HG03469 (cell line): Measurements from ENCODE around the gene SIRPG.
"Not testable (repeated sequence)": the region's sequence is repeated elsewhere in the genome, so short reads cannot be mapped to it uniquely, and the experiment has no call there.

Experiments
- ATAC-seq: cut with Tn5 transposase; IDR thresholded peaks from one replicate; pipeline ENCODE4 v1.9.1; 2021; ENCODE audit warnings: mild to moderate bottlenecking, moderate library complexity, moderate number of reproducible peaks; ENCODE audit not compliant: unreplicated experiment

Gene SIRPG

DNA sequence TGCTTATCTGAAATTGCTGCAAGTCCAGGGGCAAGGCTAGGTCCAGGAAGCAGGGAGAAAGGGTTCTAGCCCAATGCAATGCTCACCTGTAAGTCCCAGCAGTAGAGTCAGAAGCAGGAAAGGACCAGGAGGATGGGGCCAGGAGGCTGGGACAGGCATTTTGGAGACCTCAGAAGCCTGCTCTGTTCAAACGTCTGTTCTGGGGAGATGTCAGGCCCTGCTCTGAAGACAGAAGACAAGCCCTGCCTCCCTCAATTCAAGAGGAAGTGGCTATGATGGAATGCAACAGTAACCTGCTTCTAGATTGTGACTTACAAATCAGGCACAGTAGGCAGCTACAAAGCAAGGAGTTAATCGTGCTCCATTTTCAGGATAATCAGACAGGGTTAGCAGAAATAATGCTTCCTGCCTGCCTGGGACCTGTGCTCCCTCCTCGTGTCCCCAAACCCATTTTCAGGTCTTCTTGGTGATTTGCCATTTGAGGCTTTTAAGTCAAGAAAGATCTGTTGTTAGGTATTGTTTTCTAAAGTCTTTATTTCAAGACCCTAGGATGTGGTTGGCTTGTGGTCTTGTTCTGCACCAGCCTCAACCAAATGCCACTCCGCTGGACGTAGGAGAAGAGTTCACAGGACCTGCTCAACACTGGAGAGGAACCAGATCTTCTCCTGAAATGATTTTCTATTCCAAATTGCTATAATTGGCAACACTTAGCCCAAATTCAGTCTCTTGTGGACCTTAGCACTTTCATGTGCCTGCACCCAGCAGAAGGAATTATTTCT, at the start of gene SIRPG:
Gene SIRPG (minus strand): TSS at position 224 of the 779 bp plus-strand sequence. CDS start 65 bp downstream, at position 159.
- no peak for ATAC-seq

DNA sequence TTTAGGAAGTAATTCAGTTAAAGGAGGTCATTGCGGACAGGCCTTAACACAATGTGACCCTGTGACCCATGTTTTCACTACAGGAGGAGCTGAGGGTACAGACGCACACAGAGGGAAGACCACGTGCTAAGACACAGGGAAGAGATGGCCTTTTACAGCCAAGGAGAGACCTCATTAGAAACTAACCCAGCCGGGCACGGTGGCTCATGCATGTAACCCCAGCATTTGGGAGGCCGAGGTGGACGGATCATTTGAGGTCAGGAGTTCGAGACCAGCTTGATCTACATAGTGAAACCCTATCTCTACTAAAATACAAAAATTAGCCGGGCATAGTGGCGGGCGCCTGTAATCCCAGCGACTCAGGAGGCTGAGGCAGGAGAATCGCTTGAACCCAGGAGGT, 49.3 kb upstream of the SIRPG start:
- ATAC-seq: not testable (repeated sequence)

DNA sequence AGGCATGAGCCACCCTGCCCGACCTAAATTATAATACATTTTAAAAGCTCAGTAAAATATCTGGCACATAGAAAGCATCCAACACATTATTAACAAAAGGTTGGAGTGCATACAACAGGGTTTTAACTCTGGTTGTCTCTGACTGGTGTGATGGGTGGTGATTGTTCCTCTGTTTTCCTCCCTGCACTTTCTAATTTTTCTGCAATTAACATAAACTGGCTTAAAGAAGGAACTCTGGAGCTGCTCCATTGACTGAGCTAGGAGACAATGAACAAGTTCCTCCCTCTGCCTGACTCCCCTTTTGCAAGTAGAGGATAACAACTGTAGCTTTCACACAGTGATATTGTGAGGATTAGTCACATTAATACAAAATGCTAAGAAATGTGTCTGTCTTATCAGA, 48.5 kb upstream of the SIRPG start:
- ATAC-seq: no peak

DNA sequence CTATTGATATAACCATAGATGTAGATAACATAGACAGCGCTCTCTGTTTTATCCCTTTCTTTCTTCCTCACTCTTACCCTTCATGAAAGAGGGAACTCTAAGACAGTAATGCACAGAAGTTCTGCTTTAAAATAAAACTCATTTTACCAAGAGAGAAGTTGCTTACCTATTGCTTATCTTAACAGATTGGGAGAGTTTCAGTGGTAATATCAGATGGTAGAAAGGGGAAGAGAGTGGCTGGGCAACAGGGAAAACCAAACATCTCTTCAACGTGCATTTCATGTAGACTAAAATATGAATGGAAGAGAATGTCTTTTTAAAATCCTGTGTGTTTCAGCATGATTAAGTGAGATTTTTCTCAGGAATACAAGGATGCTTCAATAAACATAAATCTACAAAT, 45.3 kb upstream of the SIRPG start:
- no peak for ATAC-seq

DNA sequence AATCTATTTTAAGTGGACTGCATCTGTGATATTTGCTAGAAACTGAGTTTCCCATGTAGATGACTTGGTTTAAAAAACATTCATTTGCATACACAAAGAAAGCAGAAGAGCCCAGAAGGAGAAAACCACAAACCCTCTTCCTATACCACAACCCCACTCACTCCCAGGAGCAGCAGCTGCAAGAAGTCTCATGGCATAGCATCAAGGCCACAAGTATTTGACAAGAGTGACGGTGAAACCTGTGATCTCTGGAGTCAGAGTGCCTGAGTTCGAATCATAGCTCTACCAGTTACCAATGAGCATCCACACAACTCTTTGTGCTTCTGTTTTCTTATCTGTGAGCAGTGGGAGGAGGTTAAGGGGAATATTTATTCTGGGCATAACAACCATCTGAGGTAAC, 44.7 kb upstream of the SIRPG start:
- ATAC-seq: no peak

DNA sequence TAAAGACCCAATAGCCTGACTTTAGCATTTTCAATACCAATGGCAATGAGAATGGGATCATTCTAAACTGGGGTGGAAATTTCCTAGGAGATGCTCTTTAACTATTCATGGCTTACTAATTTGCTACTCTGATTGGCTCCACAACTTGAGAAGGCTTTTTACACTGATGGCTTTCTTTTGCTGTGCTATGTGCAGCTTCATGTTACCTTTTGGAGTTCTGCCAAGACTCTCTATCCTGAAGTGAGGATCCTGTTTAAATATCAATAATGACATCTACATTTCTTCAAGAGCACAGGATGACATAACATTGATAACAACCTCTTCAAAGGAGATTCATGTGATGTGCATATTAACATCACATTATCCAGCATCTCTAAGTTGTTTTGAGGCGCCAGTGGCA, 43.4 kb upstream of the SIRPG start:
- no peak for ATAC-seq

DNA sequence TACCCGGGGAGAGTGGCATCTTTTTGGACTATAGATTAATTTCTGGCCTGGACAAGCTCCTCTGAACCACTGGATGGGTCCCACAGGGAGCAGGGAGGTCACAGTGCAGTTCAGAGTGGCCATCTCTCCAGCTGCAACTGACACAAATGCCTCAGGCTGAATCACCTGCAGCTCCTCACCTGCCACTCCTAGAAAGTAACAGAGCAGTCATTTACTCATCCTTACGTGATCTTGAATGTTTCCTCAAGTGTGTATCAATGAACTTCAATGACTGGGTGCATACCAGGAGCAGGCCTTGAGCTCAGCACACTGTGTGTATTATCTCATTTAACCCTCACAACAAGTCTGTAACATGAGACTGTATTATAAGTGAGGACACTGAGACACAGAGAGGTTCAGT, 40.0 kb upstream of the SIRPG start:
- no peak for ATAC-seq

DNA sequence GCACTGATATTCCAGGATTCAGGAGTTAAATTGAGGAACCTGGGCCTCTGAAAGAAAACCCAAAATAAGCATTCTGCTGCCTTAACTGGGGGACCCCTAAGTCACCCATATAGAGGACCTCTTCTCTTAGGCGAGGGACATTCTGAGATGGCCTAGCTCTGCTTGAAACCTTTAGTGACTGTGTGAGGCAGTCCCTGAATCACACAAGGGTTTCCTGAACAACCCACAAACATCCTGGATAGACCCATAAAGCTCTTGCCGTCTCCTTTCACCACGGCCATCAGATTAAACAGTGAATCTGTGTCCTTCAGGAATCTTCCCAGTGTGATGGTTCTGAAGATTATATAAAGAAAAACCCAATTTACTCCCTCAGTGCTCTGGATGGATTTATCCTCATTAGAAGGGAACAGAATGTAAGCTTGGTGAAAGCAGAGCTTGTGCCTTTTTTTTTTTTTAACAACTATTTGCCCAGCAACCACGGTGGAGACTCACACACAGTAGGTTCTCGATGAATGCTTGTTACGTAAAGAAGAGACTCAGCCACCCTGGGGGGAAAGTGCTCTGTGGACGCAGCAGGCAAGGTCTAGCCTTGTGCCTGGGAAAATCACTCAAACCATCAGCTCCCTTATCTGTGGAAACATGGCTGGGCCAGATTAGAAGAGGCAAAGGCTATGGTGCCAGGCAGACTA, 39.1 kb upstream of the SIRPG start:
- ATAC-seq: no peak

DNA sequence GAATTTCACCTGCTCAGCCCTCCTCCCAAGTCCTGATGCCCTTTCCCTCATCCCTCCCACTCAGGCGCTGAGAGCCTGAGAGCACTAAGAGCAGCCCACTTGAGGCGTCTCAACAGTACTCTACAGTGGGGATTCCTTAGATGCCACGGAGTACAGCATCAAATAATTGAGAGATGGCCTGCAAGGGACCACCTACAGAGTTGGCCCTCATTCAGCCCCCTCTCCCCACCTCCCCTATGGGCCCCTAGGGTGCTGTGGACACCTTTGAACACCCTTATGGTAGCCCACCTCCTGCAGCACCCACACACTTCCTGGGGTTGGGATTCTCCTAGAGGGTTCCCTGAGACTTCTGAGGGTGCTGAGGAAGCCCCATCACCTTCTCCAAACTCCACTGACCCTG, 37.1 kb upstream of the SIRPG start:
- no peak for ATAC-seq

DNA sequence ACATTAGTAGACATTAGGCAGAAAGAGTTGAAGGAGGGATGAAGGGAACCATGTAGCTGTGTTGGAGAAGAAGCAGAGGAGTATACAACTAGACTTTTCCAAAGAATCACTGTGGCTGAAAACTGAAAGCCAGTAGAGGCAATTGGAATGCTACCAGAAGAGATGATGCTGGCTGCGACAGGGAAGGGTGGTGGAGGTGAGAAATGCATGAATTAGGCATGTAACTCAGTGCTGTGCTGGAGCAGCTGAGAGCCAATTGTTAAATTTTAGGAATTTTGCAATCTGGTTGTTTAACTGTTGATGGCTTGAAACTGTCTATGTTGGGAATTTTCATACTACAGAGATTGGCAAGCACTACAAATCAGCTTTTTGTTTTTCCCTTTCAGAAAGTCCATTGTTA, 35.8 kb upstream of the SIRPG start:
- ATAC-seq: no peak

DNA sequence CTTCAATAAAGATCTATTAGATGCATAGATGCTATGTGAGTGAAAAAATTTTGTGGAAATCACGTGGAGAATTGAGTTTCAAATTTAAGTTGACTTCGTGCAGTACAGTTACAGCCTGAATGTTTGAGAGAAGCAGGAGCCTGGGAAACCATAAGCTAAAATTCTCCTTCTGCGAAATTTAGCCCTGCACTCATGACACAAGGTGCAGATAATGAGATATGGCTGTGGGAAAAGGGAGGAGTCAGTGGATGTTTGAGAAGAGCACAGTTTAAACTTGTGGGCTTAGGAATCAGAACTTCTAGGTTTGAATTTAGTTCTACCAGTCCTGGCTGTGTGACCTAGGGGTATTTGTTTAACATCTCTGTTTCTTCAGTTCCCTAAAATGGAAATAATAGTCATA, 32.1 kb upstream of the SIRPG start:
- no peak for ATAC-seq

DNA sequence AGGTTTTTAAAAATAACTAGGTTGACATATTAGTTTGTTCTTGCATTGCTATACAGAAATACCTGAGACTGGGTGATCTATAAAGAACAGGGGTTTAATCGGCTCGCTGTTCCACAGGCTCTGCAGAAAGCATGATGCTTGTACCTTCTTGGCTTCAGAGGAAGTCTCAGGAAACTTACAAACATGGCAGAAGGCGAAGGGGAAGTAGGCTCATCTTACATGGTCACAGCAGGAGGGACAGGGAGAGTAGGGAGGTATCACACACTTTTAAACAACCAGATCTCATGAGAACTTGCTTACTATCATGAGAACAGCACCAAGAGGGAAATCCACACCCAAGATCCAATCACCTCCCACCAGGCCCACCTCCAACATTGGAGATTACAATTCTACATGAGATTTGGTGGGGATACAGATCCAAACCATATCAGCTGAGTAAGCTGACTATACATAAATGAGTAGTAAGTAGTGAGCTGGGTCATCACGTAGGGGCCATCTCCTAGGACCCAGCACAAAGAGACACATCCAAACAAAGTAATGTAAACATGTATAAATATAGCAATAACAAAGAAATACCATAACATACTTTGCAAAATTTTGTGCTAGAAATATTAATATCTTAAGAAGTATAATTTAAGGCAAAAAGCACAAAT, 31.4 kb upstream of the SIRPG start:
- ATAC-seq: no peak

DNA sequence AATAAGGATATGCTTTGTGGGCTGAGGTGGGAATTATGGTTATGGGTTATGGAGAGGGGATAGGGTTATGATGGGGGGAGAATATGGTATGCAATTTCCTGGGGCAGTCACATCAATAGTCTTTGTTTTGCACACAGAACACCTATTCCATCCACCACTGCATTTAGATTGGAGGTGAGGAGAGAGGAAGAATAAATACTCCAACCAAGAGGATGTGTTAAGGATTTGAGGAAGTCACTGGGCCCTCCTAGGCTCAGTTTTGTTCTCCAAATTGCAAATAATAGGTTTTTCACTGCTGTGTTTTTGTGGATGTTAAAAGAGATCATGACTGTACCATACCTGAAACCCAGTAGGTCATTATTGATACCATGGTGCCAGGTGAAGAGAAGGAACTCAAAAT, 29.5 kb upstream of the SIRPG start:
- ATAC-seq: no peak

DNA sequence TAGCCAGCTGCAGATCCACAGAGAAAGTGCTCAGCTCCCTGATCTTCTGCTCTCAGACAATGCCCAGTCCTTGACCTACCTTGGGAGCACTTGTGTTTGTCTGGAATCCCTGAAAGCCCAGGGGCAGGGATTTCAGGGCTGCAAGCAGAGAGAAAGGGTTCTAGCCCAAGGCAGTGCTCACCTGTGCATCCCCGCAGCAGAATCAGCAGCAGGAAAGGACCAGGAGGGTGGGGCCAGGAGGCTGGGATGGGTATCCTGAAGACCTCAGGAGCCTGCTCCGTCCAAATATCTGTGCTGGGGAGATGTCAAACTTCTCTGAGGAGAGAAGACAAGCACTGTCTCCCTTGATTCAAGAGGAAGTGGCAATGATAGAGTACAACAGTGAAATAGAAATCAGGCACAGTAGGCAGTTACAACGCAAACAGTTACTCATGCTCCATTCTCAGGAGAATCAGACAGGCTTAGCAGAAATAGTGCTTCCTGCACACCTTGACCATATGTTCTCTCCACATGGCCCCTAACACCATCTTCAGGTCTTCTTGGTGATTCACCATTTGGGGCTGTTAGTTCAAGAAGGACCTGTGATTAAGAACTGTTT, 28.7 kb upstream of the SIRPG start:
- no peak for ATAC-seq

DNA sequence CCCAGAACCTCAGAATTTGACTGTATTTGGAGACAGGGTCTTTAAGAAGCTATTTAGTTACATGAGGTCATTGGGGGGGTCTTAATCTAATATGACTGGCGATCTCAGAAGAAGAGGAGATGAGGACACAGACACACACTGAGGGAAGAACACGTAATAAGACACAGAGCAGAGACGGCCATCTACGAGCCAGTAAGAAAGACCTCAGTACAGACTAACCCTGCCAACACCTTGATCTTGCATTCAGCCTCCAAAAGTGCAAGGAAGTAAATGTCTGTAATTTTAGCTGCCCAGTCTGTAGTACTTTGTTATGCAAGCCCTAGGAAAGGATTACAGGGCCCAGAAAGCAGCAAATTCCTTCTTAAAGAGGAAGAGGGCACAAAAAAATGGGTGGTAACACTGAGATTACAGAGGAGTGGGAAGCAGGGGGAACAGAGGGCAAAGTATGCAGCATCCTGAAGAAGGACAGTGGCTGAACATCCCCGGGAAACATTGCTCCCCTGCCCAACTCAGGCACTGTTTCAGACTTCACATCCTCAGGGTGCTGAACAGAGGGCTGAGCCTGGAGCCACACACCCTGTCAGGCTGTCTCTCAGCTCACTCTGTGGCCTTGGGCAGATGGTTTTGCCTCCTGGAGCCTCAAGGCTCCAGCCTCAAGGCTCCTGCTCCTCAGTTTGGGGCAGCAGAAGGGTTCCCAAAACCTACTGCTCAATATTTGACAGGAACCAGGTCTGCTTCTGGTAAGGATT, 27.9 kb upstream of the SIRPG start:
- ATAC-seq: no peak

DNA sequence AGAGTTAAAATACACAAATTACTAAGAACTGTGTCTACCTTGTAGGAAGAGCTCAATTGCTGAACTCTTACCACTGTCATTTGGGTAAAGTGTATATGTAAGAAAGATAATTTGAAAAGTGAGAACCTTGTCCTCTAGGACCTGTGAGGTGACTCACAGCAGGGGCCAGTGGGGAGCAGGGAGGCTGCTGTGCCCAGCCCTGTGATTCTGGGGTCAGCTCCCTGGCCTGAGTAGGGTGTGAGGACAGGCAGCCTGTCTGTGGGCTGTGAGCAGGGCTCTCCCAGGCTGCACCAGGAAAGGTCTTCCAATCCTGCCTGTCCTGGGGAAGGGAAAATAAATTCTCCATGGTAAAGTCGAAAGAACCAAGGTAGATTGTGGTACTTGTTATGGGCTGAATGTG, 27.3 kb upstream of the SIRPG start:
- no peak for ATAC-seq

DNA sequence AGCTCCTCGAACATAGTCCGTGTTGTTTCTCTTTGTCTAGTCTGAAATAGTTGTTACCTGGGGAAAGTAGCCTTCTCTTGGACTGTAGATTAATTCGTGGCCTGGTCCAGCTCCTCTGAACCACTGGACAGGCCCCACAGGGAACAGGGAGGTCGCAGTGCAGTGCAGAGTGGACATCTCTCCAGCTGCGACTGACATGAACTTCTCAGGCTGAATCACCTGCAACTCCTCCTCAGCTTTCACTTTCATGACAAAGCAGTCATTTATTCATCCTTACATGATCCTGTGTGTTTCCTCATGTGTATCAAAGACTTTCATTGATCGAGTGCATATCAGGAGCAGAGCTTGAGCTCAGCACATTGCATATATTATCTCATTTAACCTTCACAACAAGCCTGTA, 19.1 kb upstream of the SIRPG start:
- ATAC-seq: no peak

DNA sequence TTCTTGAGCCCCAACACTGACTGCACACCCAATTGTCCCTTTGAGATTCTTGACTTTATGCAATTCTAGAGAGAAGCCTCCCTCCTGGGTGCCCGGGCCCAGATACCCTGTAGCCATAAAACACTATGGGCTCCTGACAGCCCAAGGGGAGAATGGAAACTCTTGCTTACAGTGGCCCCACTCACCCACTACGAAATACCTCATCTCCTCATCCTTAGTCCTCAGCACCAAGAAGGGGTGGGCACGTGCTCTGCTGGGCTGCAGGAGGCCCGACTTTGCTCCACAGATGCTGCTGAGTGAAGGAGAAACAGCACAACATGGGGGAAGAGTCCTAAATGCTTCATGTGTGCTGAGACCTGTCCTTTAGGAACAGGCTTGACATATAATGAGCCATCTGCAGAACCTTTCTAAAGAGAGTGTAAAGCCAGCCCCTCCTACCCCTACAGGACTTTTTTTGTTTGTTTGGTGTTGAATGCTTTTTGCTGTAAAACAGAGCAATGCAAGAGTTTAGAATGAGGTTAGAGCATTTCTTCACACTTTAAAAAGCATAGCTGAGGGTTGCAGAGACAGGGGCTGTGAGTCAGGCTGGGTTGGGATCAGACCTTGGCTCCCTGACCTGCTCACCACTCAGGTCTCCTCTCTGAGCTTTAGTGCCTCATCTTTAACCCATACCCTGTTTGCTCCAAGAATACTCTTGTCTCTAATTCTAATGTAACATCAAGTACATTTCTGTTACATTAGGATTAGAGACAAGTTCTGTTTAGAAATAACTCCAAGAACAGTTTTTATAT, 17.6 kb upstream of the SIRPG start:
- ATAC-seq: no peak

DNA sequence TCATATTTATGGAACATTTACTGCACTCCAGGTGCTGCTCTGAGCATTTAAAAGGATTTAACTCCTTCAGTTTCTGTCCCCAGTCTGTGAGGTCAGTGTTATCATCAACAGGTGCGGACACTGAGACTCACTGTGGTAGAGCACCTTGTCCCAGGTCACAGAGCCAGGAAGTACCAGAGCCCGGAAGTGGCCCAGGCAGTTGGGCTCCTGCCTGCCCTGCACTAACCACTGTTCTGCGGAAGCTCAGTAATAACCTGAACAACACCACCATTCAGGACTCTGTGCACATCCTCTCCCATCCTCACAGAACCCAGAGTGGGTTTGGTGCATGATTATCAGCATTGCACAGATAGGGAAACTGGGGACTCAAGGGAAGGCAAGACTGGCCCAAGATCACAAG, 16.8 kb upstream of the SIRPG start:
- ATAC-seq: no peak

DNA sequence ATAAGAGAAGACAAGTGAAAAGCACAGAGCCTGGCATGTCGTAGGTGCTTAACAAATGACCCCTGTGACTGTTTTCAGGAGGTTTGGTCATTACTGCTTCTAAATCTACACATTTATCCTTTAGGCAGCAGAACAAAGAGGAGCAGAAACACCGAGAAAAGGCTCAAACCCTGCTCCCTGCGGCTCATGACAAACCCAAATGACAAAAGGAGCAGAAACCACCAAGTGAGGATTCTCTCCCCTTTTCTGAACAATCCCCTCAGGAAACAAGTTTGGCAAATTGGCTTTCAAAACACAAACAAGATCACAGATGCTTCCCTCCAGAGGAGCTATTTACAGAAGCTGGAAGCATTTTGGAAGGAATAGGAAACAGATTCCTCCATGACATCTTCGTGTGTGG, 15.8 kb upstream of the SIRPG start:
- ATAC-seq: no peak
